ENCODE results near the gene ATP9A.
"Not testable (repeated sequence)": the region's sequence is repeated elsewhere in the genome, so short reads cannot be mapped to it uniquely, and the experiment has no call there.

Gene ATP9A

DNA sequence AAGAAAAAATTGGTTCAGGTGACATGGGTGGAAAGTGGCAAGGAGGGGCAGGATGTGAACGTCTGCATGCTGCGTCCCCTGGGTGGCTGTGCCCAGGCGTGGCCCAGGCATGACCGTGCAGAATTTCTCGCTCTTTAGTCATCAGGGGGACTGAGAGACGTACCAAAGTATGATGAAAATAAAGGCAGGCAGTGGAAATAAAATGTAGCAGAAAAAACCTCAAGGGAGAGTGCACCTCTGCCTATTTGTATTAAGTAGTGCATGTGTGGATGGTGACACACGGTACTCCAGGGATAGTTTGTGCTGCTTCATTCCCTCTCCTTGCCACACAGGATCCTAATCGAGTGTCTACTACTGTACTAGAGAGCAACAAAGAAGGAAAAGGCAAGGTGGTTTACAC lies 81.1 kb downstream of the ATP9A start:
- DNase-seq: no peak

DNA sequence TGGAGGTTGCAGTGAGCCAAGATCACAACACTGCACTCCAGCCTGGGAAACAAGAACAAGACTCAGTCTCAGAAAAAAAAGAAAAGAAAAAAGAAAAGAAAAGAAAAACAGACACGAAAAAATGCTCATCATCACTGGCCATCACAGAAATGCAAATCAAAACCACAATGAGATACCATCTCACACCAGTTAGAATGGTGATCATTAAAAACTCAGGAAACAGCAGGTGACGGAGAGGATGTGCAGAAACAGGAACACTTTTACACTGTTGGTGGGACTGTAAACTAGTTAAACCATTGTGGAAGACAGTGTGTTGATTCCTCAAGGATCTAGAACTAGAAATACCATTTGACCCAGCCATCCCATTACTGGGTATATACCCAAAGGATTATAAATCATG lies 82.7 kb downstream of the ATP9A start:
- DNase-seq: not testable (repeated sequence)

DNA sequence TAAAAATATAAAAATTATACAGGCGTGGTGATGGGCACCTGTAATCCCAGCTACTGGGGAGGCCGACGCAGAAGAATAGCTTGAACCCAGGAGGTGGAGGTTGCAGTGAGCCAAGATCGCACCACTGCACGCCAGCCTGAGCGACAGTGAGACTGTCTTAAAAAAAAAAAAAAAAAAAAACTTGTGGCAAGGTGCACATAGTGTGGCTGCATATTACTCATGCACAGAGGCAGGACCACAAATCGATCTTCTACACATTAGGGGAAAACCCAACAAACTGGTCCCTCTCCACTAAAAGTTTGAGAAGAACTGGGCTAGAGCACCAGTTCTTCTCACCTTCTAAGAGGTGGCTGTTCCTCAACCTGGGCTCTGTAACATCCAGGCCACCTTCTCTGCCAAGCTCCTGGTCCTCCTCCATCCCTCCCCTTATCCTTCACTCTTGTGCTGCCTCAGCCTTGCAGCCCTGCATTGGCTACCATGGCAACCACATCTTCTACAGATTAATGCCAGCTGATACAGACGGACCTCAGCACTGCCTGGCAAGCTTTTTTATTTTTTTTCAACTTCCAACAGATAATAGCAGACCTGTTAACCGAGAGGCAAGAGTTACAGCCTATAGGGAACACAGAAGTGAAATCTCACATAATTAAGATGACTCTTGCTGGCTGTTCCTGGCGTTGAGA lies 88.0 kb downstream of the ATP9A start:
- DNase-seq: no peak

DNA sequence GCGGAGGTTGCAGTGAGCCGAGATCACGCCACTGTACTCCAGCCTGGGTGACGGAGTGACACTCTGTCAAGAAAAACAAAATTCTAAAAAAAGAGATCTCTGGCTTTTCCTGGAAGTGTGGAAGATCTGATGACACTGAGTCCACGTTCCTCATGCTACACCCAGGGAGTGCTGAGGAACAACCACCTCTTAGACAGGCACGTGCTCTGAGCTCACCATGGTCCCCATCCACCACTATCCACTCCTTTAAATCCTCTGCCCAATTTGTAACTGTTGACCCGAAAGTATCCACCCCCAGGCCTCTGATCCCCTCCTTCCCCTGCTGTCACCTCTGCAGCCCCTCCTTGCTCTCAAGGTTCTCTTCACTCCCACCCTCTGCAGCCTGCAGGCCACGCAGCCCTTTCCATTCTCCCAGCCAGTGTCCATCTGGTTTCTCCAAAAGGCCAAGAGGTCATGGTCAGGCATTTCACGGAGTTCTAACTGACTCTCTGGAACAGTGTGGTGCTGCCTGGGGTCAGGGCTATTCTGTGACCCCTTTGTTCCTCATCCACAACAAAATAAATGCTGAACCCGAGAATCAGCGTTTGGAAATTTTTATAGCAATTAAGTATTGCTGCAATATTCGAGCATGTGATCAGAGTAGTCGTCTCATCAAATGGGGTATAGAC lies 88.8 kb downstream of the ATP9A start:
- no peak for DNase-seq

DNA sequence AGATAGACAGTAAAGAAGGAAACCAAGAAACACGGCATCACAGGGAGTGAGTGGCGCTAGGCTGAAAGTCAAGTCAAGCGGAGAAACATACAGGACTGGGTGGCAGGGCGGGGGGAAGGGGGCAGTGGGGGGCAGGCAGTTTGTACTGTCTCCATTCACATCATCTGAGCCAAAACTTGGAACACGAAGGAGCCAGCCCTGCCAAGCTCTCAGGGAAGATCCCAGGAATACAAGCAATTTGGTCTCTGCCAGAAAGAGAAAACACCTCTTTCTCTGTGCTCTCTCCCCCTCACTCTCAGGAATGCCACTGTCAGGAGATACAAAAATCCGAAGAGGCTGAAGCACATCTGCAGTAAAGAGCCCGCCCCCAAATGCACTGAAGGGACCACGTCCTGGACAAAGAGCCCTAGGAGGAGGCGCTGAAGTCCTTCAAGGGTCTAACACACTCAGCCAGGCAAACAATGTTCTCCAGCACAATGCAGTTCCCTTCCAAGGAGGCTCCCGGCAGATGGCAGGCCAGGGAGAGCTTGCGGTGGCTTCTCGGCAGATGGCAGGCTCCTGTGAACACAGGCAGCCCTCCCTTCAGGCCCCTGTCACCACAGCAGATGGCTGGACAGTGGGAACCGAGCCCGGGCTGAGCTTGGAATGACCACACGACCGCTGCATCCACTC lies 90.0 kb downstream of the ATP9A start:
- no peak for DNase-seq

DNA sequence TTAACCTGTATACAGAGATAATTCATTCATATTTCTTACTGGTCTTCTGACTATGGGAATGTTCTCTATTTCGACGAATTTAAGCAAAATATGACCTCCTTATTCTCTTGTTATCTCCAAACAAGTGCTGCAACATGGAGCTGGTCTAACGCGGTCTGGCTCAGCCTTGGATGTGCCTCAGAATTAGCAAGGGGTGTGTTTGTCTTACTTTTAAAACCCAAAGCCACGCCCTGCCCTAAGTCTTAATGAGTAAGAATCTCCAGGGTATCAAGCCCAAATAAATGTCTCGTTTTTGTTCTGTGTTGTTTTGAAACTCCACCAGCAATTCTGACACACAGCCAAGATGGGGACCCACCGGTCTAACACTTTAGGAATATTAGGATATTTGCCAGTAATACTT lies 99.2 kb downstream of the ATP9A start:
- no peak for DNase-seq

DNA sequence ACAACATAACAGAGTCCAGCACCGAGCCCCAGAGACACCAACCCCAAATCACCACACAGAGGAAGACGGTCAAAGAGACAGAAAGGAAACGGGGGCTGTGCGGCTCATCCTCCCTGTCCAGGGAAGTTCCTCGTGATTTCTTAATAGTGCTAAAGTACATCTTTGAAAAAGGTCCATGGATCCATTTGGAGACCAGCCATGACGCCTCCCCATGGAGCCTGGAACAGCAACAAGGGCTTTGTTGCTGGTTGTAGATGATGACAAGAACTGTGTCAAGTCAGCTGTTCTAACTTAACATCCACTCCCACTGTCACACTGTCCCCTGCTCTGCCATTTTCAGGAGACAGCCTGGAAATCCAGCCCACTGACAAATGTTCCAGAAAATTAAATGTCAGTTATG lies 99.7 kb downstream of the ATP9A start:
- DNase-seq: no peak

DNA sequence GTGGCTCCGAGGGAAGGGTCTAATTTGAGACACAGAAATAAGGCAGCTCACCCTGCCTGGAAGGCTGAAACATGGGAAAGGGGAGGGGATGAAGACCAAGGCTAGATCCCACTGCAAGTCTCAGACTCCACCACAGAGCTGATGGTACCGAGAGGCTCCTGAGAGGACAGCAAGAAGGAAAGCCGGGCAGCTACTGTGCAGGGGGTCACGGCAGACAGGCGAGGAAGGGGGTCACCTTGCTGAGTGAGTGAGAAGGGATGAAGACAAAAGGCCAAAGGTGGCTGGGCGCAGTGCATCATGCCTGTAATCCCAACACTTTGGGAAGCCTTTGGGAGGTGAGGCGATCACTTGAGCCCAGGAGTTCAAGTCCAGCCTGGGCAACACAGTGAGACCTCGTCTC lies 100.7 kb downstream of the ATP9A start:
- no peak for DNase-seq

DNA sequence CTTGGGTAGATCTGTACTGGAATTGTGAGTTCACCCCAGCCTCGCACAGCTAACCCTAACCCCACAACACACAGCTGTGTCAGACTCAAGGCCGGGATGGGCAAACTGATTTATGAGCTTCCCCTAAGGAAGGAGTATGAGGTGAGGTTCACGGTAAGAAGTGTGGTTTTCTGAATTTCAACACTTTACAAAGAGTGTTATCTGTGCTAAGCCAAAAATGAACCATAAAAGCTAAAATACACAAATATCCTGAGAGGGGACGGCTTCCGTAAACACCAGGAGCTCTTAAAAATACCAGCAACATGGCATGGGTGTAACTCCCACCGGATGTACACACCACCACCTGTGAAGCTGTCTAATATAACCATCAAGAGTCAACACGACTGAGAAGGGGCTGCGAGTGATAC lies 101.2 kb downstream of the ATP9A start:
- no peak for DNase-seq

DNA sequence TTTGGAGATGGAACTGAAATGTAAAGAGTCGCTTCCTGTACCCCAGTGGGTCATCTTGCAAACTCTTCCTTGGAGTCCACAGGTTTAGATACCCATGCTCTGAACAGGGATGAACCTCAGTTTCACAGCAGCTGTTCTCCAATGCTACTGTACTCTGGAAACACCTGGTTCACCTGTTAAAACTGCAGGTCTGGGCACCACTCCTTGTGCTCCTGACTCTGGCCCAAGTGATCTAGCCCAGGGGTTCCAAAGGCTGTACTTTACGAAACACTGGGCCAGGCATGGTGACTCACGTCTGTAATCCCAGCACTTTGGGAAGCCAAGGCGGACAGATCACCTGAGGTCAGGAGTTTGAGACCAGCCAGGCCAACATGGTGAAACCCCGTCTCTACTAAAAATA lies 102.1 kb downstream of the ATP9A start:
- DNase-seq: no peak

DNA sequence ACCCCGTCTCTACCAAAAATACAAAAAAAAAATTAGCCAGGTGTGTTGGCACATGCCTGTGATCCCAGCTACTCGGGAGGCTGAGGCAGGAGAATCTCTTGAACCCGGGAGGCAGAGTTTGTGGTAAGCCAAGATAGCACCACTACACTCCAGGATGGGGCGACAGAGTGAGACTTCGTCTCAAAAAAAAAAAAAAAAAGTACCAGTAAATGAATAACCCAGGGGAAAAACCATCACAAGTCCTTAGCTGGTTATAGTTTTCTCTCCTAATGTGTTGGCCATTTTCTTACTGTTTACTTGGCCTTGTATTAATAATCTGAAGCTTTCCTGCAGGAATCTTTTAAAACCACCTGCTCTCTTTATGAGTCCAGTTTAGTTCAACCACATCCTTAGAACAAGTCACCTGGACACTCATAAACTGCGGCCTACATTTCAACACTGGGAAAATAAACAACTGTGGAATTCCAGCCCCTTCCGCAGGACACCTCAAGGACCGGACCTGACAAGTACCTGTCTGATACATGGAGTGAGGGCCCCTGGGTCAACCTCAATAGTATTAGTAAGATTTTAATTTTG lies 102.6 kb downstream of the ATP9A start:
- DNase-seq: no peak

DNA sequence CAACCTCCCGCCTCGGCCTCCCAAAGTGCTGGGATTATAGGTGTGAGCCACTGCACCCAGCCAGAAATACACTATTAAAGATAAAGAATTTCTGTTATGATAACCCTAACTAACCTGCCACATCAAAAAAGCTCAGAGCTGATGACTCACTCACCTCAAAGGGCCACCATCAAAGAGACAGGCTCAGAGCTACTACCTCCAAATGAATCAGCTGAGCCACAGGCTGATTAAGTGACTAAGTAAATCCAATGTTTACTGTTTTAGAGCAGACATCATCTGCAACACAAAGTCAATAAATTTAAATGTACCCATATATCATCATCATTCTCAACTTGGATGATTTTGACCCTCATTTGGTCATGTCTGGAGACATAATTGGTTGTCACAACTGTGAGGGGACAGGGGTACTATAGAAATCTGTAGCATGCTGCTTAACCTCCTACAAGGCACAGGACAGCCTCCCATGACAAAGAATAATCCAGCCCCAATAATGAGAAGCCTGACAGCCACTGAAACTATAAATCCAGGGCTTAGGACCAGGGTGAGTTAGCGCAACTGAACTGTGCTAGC lies 106.5 kb downstream of the ATP9A start:
- DNase-seq: no peak

DNA sequence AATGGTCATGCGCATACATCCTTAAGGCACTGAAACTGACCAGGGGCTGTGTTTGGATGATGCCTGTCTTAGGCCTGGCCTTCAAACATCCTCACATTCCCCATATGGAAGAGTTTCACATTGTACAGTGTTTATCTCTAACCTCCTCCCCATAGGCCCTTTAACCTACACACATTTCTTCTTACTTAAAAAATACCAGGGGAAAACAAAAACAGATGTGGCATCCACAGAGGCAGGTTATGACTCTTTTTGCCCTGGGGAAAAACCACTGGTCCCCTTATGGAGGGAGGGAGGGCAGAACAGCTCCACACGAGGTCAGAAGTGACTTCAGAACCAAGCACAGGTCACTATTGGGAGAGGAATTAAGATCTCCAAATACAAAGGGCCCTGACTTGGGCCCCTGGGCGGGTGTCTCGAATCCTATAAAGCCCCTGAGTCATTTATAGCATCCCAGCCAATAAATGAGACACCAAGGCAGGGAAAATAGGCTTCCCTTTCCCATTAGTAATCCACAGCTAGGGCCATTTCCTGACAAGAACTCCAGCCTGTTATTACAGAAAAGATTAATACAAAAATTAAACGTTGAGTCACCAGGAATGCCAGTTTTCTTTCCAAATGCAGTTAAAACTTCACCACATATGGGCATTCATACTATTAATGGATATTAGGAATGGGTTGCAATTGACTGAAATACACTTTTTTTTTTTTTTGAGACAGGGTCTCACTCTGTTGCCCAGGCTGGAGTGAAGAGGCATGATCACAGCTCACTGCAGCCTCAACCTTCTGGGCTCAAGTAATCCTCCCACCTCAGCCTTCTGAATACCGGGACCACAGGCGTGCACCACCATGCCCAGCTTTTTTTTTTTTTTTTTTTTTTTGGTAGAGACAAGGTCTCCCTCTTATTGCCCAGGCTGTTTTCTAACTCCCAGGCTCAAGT lies 107.2 kb downstream of the ATP9A start:
- no peak for DNase-seq

DNA sequence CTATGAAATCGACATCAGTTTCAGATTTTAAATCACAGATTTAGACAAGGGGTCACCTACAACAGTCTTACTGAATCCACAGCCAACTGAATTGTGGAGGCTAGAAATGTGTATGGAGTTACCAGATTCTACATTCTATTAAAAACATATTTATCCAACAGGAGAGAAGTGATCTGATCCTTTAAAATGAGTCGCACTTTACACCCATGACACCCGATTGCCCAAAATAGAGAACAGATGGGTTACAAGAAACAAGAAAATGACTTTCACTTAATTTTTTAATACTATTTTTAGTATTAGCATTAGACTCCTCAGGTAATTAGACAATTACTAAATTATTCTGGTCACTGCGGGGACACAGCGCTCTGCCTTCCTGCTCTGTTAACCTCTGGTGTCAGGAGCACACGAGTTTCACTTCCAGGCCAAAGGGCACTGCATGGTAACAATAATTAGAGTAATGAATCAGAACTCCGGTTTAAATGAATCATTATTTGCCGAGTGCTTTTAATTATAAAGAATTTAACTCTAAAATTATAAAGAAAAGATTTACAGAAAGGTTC lies 108.6 kb downstream of the ATP9A start:
- no peak for DNase-seq

DNA sequence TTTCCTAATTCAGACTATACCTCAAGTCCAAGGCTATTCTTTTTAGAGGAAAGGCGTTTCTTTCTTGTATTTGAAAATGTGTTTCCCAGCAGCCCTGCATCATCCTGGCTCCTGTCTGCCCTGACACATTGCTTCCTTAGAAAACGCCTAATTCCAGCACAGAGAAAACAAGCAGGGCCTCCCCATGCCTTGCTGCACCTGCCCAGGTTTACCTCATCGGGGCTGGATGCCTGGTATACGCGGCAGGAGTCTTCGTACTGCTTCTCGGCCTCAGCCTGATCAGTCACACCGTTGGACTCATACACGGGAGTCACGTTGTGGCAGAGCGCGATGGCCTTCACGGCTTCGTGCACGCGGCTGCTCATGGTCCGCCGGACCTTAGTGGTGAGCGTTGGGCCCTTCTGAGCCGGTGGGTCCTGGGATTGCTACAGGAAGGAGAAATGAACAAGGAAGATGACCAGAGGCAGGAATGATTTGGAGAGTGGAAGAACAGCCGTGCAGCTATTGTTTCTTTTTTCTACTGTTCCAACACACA lies 111.4 kb downstream of the ATP9A start:
- DNase-seq: no peak

DNA sequence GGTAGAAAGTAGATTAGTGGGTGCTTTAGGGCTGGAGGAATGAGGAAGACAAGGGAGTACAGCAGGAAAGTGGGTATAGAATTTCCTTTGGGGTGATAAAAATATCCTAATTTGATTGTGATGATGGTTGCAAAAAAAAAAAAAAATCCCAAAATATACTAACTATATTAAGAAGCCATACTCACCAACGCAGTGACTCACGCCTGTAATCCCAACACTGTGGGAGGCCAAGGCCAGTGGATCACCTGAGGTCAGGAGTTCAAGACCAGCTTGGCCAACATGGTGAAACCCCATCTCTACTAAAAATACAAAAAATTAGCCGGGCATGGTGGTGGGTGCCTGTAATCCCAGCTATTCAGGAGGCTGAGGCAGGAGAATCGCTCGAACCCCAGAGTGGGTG lies 112.1 kb downstream of the ATP9A start:
- not testable (repeated sequence) for DNase-seq

DNA sequence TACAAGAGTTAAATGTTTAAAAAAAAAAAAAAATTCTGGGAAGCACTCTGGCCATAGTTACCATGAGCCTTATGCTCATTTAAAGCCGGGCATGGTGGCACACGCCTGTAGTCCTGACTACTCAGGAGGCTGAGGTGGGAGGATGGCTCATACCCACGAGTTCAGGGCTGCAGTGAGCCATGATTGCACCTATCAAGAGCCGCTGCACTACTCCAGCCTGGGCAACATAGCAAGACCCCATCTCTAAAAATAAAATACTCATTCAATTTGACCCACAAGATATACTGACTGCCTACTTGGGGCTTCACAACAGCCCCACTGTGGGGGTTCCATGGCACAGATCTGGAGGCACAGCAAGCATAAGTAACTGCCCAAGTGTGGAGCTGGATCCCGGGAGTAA lies 113.7 kb downstream of the ATP9A start:
- DNase-seq: no peak

DNA sequence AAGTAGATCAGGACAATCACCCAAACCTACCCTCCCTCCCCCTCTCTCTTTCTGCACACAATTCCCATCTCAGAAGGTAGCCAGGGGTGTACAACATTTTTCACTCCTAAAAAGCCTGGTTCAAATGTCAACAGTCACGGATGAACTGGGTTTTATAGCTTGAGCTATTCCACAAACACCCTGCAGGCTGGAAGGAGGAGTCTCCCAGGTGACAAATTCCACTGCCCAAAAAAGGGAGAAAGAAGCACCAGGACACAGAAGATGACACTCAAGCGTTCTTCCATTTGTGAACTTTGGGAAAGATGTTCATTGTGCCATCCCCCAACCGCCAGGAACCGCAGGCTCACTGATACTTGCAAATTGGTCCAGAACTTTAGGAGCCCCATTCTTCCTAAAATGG lies 114.1 kb downstream of the ATP9A start:
- no peak for DNase-seq

DNA sequence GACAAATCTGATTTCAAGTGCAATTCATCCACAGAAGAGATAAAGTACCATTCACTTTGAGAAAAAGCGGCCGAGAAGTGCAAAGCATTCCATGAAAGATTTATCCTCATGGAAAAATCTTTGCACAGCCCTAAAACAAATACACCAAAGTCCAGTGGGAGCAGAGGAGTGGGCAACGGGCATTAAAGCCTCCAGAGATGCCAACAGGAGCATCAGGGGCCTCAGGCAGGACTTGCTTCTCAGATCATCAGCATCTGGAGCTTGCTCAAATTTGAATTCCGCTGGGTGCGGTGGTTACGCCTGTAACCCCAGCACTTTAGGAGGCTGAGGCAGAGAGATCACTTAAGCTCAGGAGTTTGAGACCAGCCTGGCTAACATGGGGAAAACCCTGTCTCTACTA lies 115.0 kb downstream of the ATP9A start:
- no peak for DNase-seq

DNA sequence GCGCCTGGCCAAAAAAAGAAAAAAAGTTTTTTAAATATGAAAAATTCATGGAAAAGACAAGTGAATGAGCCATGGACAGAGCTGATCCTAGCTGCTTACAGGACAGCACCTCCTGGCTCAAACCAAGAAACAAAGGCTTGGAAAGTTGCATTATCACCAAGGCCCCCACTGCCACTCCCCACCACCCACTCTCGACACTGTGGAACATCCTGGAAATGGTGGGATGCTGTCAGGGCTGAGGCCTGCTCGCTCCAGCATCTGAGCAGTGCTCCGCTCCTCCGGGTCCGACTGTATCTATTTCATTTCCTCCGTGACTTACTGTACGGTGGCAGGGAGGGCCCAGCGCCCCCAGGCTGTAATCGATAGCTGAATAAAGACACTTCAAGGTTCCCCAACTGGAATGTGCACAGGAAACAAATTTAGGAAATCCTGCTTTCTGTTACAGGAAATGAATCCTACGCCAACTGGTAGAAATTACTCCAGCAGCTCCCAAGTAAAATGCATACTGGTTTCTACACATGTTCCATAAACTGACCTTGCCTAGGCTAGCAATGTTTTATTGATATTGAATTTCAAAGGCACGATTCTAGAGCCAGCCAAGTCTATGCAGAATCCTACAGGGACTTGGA lies 116.2 kb downstream of the ATP9A start:
- no peak for DNase-seq

DNA sequence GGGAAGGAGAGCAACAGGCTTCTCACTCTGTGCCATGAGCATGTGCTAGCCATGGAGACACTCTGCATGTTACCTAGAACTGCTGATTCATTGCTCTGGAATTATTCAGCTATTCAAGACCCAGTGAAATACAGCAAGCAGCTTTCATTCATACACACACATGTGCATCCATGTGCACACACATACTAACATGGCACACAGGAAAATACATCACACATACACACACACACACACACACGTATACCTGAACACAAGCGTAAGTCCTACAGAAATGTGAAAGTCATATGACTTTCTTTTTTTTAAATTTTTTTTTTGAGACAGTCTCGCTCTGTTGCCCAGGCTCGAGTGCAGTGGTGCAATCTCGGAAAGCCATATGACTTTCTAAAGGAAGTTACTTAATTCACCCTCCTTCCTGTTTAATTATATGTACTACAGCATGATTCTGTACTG lies 117.5 kb downstream of the ATP9A start:
- DNase-seq: peak; percentile 29

All from OCI-M1 (cell line).